ENCODE results near the gene RAB21. TPM values are rescaled to one million over a fixed set of nuclear protein-coding genes. Genes with fewer than 3 reads are reported as not detected.

Gene RAB21, protein sequence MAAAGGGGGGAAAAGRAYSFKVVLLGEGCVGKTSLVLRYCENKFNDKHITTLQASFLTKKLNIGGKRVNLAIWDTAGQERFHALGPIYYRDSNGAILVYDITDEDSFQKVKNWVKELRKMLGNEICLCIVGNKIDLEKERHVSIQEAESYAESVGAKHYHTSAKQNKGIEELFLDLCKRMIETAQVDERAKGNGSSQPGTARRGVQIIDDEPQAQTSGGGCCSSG
- 4.9 and 14.3 TPM in 2 replicates for total RNA-seq (2014; rRNA removed; shearing (Covaris generic))

DNA sequence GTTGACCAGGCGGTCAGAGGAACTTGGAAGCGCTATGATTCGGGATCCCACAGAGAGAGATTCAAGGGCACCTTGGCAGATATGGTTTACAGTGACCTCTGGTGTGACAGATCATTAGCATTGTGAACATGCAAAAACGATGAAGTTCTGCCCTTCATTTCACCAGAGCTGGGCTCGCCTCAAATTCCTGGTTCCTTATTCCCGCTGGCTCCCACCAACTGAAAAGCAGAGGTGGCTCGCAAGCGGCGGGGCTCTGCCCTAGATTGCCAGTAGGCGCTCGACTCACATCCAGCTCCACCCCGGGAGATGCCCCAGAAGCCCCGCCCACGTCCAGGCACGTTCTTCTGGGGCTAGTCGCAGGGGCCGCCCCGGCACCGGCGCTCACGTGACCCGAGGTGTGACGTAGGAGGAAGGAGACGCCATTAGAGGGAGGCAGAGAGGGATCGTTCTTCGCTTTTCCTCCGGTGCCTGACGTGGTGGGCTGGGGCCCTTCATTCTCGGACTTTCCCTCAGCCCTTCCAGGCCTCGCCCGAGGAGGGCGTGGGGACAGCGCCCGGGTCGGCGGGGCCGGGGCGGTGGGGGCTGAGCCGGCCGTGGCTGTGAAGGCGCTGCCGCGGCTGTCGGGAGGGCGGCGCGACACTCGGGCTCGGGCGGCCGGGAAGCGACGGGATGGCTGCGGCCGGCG, at the start of gene RAB21:
RAB21 (plus strand) TSS at position 403 of the 685 bp plus-strand sequence; CDS start at position 670, 267 bp downstream.
- DNase-seq (ENCODE audit: low spot score), result peak; percentile 97

DNA sequence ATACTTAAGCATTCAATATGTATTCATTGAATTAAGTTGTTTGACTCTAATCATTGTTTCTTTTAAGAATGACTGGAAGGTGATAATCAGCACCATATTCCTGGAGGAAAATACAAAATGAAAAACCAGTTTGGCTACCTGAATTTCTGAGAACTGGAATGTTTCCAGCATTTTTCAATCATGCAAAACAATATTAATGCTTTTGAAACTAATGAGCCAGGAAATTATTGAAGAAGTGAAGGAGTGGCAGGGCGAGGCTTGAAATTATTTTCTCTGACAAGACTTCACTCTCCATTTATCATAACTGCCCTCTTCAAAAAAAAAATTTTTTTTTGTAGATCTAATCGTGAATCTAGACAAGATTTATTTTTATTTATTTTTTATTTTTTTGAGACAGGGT, 49.7 kb upstream of the RAB21 start:
- no peak for DNase-seq (ENCODE audit: low spot score)

DNA sequence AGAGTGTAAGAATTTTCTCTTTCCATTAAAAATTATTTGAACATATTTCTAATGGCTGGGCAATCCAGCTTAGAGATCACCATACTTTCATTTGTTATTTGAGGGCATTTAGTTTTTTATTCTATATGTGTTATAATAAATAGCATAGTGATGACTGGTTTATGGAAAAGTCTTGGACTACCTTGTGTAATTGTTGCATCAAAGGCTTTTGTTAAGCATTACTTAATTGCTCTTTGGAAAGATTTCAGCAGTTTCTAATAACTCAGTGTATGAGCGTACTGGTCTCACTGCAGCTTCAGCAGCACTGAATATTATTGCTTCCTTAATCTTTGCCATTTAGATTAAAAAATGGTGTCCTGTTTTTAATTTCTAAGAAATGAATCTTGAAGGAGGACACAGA, 46.0 kb upstream of the RAB21 start:
- no peak for DNase-seq (ENCODE audit: low spot score)

DNA sequence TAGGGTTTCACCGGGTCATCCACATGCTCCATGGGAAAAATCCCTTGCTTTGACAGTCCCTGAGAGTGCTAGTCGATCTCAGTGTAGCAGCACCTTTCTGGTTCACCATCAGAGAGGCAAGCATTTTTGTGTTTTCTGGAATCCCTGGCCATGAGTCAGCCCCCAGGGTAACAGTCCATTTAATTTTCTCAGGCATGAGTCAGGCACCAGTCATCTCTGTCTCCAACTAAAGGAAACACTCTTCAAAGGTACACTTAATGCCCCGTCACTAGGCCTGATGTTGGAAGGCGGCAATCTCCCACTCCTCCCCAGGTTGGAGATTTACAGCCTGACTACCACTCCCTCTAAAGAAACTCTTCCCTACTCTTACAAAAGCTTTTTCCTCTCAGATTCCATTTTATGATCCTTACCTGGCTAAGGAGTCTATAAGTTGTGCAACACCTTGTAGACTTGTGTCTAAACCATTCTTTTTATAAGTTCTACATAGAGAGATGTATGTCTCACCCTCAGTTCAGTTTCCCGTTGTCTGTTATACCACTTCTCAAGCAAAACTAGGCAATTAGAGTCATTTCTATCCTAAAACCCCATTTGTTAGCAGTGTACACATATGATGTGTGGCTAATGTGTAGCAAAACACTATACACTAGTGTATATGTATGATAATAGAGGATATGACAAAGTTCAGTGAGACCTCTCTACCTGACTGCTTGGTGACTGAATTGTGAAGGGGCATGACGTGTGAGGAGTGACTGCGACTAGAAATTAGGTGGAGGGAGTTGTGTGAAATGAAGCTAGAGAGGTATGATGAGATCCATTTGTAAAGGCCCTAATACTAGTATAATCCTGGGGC, 44.2 kb upstream of the RAB21 start:
- DNase-seq (ENCODE audit: low spot score), result peak; percentile 41

DNA sequence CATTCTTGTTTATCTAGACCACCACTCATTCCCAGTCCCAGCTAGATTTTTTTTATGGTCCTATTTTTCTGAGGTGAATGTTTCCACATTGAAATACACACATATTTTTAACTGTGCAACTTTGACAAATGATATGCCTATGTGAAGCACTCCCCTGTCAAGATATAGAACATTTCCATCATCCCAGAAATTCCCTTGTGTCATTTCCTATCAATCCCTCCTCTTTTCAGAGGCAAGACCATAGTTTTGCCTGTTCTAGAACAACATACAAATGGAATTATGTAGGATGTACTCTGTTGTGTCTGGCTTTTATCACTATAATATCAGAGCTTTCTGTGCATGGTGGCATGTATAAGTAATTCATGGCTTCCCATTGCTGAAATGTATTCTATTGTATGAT, 36.1 kb upstream of the RAB21 start:
- DNase-seq (ENCODE audit: low spot score), result no peak

DNA sequence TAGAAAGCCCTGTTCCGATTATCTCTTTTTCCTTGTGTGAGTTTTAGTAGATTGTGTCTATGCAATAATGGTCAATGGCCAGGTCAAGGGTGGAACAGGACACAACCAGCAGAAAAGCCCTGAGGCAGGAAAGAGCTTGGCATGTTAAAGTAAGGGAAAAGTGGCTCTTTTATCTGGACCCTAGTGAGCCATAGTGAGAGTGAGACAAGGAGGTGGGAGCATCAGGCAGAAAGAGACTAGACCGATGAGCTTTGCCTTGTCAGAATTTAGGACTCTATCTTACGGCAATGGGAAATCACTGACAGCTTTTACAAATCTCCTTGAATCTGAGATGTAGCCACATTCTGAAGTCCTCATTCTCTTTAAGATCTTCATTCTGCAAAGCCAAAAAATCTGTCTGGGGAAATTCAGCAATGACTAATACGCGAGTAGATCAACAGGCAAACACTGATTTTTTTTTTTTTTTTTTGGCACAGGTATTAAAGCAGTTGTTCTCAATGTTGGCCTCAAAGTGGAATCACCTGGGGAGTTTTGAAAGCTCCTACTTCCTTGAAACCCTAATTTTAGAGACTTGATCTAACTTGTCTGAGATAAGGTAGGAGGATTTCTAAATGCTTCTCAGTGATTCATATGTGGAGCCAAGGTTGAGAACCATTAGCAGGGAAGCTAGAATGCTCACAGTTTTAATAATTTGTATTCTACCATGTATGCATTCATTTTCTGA, 34.9 kb upstream of the RAB21 start:
- DNase-seq (ENCODE audit: low spot score), result no peak

DNA sequence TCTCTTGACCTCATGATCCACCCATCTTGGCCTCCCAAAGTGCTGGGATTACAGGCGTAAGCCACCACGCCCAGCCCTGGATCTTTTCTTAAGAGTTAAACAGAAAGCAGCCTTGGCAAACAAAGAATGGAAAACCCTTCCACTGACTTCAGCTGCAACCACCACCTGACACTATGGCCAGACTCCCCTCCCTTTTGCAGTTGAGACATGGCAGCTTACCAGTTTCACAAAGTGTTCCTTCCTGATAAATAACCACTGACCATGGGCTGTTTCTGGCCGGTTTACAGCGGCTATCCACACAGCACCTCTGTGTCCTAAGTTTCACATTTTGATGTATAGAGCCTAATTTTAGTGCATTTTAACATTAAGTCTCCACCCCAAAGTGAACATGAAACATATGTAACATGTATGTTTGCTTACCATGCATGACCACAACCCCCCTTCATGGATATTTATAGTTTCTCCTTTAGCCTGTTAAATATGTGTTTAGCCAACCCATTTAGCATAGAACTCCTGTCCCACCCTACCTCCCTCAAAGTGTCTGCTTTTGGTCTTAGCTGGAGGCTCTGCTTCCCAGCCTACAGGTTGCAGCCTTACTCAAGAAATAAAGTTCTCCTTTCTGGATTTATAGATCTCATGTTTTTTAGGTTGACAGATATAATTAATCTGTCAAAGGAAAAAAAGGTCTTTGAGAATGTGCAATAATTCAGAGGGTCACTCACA, 32.7 kb upstream of the RAB21 start:
- DNase-seq (ENCODE audit: low spot score), result no peak

DNA sequence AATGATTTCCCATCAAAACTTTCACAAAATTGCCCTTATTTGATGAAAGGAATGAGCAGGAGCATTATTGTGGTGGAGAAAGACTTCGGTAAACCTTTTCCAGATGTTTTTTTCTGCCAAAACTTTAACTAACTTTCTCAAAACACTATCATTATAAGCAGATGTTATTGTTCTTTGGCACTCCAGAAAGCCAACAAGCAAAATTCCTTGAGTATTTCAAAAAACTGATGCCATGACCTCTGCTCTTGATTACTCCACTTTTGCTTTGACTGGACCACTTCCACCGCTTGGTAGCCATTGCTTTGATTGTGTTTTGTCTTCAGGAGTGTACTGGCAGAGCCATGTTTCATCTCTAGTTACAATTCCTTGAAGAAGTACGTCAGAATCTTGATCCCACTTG, 29.7 kb upstream of the RAB21 start:
- no peak for DNase-seq (ENCODE audit: low spot score)

DNA sequence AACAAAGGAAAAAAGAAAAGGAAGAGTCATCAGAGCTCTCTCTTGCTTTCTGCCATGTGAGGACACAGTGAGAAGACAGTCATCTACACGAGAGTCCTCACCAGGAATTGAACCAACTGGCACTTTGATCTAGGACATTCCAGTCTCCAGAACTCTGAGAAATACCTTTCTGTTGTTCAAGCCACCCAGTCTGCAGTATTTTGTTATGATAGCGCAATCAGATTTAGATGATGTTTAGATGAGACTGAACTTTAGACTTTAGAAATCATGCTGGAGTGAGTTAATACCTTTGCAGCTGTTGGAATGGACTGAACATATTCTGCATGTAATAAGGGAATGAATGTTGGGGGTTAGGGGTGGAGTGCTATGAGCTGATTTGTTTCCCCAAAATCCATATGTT, 28.1 kb upstream of the RAB21 start:
- no peak for DNase-seq (ENCODE audit: low spot score)

DNA sequence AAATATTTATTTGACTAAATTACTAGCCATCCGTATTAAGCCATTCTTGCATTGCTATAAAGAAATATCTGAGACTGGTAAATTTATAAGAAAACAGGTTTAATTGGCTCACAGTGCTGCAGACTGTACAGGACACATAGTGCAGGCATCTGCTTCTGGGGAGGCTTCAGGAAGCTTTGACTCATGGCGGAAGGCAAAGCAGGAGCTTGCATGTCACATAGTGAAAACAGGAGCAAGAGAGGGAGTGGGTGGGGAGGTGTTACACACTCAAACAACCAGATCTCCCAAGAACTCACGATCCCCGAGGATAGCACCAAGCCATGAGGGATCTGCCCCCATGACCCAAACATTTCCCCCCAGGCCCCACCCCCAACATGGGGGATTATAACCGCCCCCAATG, 26.7 kb upstream of the RAB21 start:
- no peak for DNase-seq (ENCODE audit: low spot score)

DNA sequence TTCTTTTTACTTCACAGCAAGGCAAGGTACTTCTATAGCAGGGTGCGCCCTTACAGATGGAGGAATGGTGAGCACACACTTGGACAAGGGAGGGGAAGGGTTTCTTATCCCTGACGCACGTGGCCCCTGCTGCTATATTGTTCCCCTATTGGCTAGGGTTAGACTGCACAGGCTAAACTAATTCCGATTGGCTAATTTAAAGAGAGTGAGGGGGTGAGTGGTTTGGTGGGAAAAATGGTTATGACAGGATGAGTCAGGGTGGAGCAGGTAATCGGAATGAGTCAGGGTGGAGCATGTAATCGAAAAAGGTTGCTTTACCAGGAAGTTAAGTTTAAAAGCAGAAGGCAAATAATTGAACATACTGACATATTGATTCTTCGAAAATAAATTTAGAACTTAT, 23.7 kb upstream of the RAB21 start:
- no peak for DNase-seq (ENCODE audit: low spot score)

DNA sequence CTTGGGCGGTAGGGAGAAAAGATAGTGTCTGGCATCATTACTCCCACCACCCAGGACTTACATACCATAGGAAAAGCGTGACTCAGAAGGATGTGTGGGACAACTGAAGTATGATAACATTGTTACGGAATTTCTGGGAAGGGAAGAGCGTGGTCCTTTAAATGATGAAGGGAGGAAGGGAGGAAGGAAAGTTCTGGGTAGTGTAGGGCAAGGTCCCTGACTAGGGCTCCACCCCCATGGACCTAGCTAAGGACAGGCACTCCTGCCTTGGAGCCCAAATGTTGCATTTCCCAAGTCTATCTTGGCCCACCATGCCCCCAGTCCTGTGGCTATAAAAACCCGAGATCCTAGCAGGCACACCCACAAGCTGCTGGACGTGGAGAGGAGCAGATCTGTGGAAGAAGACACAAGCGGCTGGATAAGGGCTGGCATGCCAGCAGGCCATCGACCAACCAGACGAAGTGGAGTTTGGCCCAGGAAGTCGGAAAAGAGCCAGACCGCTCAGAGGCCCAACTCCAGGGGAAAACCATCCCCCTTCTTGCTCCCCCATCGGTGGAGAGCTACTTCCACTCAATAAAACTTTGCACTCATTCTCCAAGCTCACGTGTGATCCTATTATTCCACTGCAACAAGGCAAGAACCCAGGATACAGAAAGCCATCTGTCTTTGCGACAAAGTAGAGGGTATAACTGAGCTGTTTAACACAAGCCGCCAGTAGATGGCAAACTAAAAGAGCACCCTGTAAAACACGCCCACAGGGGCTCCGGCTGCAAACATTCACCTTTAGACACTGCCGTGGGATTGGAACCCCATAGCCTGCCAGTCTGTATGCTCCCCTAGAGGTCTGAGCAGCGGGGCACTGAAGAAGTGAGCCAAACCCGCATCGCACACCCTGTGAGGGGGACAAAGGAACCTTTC, 23.0 kb upstream of the RAB21 start:
- DNase-seq (ENCODE audit: low spot score), result no peak

DNA sequence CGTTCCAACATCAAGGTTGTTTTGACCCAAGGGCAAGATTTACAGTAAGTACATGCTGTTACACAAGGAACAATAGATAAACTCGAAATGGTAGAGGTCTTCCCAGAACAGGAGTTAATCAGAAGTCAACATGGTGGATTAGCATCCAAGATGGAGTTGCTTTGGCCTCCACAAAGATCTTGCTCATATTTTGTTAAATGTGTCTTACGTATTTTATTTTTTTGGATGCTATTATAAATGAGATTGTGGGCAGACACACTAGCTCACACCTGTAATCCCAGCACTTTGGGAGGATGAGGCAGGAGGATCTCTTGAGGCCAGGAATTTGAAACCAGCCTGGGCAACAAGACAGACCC, 22.3 kb upstream of the RAB21 start:
- DNase-seq (ENCODE audit: low spot score), result no peak

DNA sequence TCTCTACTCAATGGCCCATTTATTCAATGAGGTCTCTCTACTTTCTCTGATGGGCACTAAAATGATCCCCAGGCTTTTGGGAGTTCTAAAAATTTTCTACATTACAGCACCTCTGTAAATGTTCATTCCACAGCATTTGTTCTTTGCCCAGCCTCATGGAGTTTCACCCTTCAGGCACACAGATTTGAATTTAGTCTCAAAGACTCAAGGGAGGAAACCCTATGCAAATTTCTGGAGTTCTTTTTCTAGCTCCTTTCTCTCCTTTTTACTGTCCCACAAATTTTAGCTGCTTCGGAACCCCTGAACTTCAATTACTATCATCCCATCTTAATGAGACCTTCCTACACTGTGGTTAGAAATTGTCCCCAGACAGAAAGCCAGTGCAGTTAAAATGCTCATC, 17.5 kb upstream of the RAB21 start:
- DNase-seq (ENCODE audit: low spot score), result no peak

DNA sequence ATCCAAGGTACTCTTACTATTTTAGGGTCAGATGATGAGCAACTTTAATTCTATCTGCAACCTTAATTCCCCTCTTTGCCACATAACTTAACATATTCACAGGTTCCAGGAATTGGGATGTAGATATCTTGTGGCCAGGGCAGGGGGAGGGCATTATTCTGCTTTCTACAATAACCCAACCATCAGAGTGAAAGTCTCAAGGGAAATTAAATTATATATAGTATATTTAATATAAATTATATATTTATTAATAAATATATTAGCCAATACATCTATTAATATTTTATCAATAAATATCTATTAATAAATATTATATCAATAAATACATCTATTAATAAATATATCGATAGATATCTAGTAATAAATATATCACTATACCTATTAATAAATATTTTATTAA, 11.7 kb upstream of the RAB21 start:
- DNase-seq (ENCODE audit: low spot score), result no peak

DNA sequence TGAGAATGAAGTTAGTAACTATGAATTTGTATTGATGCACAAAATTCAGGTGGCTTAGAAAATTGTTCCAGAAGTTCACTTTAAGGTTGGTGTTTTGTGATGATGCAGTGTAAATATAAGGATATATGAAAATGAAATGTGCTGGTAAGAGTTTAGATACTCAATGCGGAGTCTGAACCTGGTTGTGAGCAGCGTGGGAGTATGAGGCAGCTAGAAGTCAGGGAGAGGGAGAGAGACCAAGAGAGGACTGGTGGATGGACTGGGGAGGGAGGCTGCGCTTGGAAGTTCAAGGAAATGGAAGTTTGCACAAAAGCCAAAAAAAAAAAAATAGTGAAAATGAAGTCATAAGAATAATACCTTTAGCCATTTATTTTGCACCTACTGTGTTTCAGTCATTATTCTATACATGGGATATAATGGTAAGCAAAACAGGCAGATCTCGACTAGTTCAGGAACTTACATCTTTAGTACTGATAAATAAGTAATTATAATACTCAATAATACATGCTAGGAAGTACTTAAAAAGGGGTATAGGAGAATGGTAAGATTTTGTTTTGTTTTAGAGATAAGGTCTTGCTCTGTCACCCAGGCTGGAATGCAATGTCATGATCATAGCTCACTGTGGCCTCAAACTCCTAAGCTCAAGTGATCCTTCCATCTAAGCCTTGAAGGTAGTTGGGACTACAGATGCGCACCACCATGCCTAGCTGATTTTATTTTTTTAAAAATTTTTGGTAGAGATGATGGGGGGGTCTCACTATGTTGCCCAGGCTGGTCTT, 10.0 kb upstream of the RAB21 start:
- DNase-seq (ENCODE audit: low spot score), result no peak

DNA sequence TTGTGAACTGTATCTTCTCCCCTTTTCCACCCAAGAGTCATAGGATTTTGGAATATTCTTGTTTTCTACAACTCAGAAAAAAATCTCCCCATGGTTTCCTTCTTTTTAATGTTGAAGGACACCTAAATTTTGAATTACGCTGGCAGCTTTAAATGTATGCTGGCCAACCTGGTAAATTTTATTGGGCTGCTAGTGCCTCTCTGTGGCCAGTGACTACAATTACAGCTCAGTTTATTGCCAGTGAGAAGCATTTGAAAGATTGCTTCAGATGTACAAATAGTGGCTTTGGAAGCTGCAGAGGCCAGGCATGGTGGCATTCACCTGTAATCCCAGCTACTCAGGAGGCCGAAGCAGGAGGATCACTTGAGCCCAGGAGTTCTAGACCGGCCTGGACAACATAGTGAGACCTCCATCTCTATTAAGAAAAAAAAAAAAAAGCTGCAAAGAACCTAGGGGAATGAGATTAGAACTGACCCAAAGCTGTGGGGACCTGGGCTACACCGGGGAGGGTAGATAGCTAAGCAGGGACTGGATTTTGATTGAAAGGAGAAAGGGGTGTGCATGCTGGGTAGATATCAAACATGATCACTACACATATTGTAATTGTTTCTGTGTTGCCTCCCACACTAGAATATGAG, 7.6 kb upstream of the RAB21 start:
- DNase-seq (ENCODE audit: low spot score), result peak; percentile 73

DNA sequence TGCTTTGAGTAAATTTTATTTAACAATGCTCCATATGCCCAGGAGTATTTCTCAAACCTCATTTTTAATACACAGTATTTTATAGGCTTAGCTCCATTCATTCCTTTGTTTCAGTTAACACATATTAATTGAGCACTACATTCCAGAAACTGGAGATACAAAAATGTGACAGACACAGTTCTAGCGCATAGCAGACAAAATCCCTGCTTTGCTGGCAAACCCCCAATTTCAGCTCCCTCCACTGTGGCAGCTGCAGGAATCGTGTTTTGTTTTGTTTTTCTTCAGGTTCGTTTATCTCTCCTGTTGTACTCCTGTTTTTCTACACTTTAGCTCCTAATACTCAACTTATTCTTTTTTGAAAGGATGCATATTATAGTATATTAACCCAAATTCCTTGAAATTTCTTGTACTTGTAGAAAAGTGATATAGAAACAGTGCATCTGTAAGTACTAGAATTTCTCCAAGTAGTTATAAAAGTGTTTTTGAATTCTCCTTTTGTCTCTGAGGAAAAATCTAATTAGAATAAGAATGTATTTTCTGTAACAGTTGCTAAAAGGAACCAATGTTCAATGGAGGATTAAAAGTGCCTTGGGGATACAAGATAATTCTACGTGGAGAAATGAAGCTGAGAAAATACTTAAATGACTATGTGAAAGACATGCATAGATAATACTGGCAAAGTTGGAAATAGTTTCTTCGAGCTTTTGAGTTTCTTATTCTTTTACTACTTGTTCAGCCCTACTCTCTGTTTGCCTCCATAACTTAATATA, 6.4 kb upstream of the RAB21 start:
- no peak for DNase-seq (ENCODE audit: low spot score)
